NOMO-1 treated with DMSO at 0.1 percent for 48 hours (cell line): ENCODE results near the gene DYNC1LI2.
"Not testable (repeated sequence)": the region's sequence is repeated elsewhere in the genome, so short reads cannot be mapped to it uniquely, and the experiment has no call there.

Experiments
- DNase-seq: peaks from one replicate; lab custom pipeline; 2025; ENCODE audit not compliant: unreplicated experiment; lab: John Stamatoyannopoulos, UW

Gene DYNC1LI2

GRCh38 chr16:66698046-66698445, 53.4 kb downstream of the DYNC1LI2 start:
- DNase-seq = no peak

GRCh38 chr16:66696669-66697630, 54.5 kb downstream of the DYNC1LI2 start, which contains the start of gene CMTM4:
TSS of gene CMTM4 (minus strand) at chr16:66696743. CDS start at chr16:66696525, 218 bp downstream.
- peak; percentile 56 for DNase-seq

- no peak for DNase-seq
These were observed 55.3 kb downstream of the DYNC1LI2 start for GRCh38 chr16:66695935-66696668.

- DNase-seq = peak; percentile 43
These were observed 55.9 kb downstream of the DYNC1LI2 start for GRCh38 chr16:66695471-66695934.

GRCh38 chr16:66693149-66693548, 58.3 kb downstream of the DYNC1LI2 start:
- peak; percentile 82 for DNase-seq

GRCh38 chr16:66692341-66692740, 59.1 kb downstream of the DYNC1LI2 start:
- DNase-seq = no peak

- DNase-seq = peak; percentile 38
These were observed 60.2 kb downstream of the DYNC1LI2 start for GRCh38 chr16:66691234-66691633.

GRCh38 chr16:66690106-66690847, 61.1 kb downstream of the DYNC1LI2 start:
- DNase-seq = no peak

GRCh38 chr16:66689282-66689681, 62.1 kb downstream of the DYNC1LI2 start:
- DNase-seq = no peak

- DNase-seq = no peak
These were observed 63.3 kb downstream of the DYNC1LI2 start for GRCh38 chr16:66687906-66688625.

GRCh38 chr16:66685501-66686115, 65.8 kb downstream of the DYNC1LI2 start:
- DNase-seq = not testable (repeated sequence)

GRCh38 chr16:66682271-66682670, 69.1 kb downstream of the DYNC1LI2 start:
- DNase-seq = no peak

- no peak for DNase-seq
These were observed 69.7 kb downstream of the DYNC1LI2 start for GRCh38 chr16:66681676-66682075.

- DNase-seq = no peak
These were observed 73.1 kb downstream of the DYNC1LI2 start for GRCh38 chr16:66678337-66678736.

- DNase-seq = no peak
These were observed 73.6 kb downstream of the DYNC1LI2 start for GRCh38 chr16:66677836-66678235.

- DNase-seq = no peak
These were observed 74.2 kb downstream of the DYNC1LI2 start for GRCh38 chr16:66677179-66677578.

- DNase-seq = no peak
These were observed 74.8 kb downstream of the DYNC1LI2 start for GRCh38 chr16:66676599-66676998.

GRCh38 chr16:66673691-66674090, 77.7 kb downstream of the DYNC1LI2 start:
- DNase-seq = no peak
